Neural progenitor cell (in vitro differentiated cells): Measurements from ENCODE around the gene TP73.

Experiments used
- CTCF ChIP-seq: fragments of 200-600 bp; sonication (generic); IDR thresholded peaks from 2 replicates; pipeline ENCODE4 v1.5.1; 2017; ENCODE audit warnings: antibody characterized with exemption, mild to moderate bottlenecking
- EZH2 ChIP-seq: fragments of 200-600 bp; sonication (generic); IDR thresholded peaks from 2 replicates; pipeline ENCODE4 v1.6.1; 2017; ENCODE audit warnings: antibody characterized with exemption, mild to moderate bottlenecking, moderate library complexity
- EZH2phosphoT487 ChIP-seq: fragments of 200-600 bp; sonication (generic); IDR thresholded peaks from 2 replicates; pipeline ENCODE4 v1.6.1; 2017; ENCODE audit warnings: antibody characterized with exemption

GRCh38 chr1:3735027-3735681, 82.8 kb downstream of the TP73 start:
- TF ChIP-seq CTCF (no peak), EZH2 (no peak), EZH2phosphoT487 (no peak)
